Stimulated activated CD4-positive, alpha-beta T cell treated with anti-CD3 and anti-CD28 coated beads, TNF-alpha, amount 100 ng/mL, for 24 hours (primary cell): ENCODE results near the gene LILRB5.
"Not testable (repeated sequence)": the region's sequence is repeated elsewhere in the genome, so short reads cannot be mapped to it uniquely, and the experiment has no call there.

Source experiments
- DNase-seq, 3 experiments: peaks; one replicate each; pipeline ENCODE4 v3.0.0-alpha.2; 2020; ENCODE audit warnings: low read depth in 3 of 3

The LILRB5 gene

GRCh38 chr19:54257116-54257480 is at the start of gene LILRB5:
LILRB5 (minus strand) TSS chr19:54257273; CDS start chr19:54257193, 80 bp downstream.
- DNase-seq, result no peak

GRCh38 chr19:54305141-54305540 is 48.1 kb upstream of the LILRB5 start:
- no peak for DNase-seq

- DNase-seq, result no peak
These were observed 45.2 kb upstream of the LILRB5 start for GRCh38 chr19:54302257-54302656.

- DNase-seq, result no peak
These were observed 42.4 kb upstream of the LILRB5 start for GRCh38 chr19:54299515-54299914.

- no peak for DNase-seq
These were observed 42.0 kb upstream of the LILRB5 start for GRCh38 chr19:54299126-54299498.

- no peak for DNase-seq
These were observed 41.5 kb upstream of the LILRB5 start for GRCh38 chr19:54298357-54299125.

GRCh38 chr19:54297759-54298305 is 40.8 kb upstream of the LILRB5 start:
- DNase-seq, result no peak

GRCh38 chr19:54294539-54294938 is 37.5 kb upstream of the LILRB5 start:
- no peak for DNase-seq

GRCh38 chr19:54289160-54289559 is 32.1 kb upstream of the LILRB5 start:
- not testable (repeated sequence) for DNase-seq

- no peak for DNase-seq
These were observed 30.4 kb upstream of the LILRB5 start for GRCh38 chr19:54287456-54287855.

- not testable (repeated sequence) for DNase-seq
These were observed 29.2 kb upstream of the LILRB5 start for GRCh38 chr19:54286283-54286682.

- DNase-seq, result not testable (repeated sequence)
These were observed 28.5 kb upstream of the LILRB5 start for GRCh38 chr19:54285427-54286056.

GRCh38 chr19:54282686-54283470 is 25.8 kb upstream of the LILRB5 start:
- DNase-seq, result no peak

- DNase-seq, result not testable (repeated sequence)
These were observed 24.6 kb upstream of the LILRB5 start for GRCh38 chr19:54281729-54282075.

- no peak for DNase-seq
These were observed 24.1 kb upstream of the LILRB5 start, which contains the start of gene LILRB2 for GRCh38 chr19:54281007-54281728. LILRB2 (minus strand) TSS chr19:54281110; CDS start chr19:54280496, 614 bp downstream.

- not testable (repeated sequence) for DNase-seq
These were observed 23.4 kb upstream of the LILRB5 start for GRCh38 chr19:54280441-54280840.

- DNase-seq, result not testable (repeated sequence)
These were observed 23.0 kb upstream of the LILRB5 start for GRCh38 chr19:54280025-54280424.

- no peak for DNase-seq
These were observed 22.4 kb upstream of the LILRB5 start for GRCh38 chr19:54279406-54279962.

GRCh38 chr19:54278571-54279195 is 21.6 kb upstream of the LILRB5 start:
- not testable (repeated sequence) for DNase-seq

GRCh38 chr19:54278056-54278455 is 21.0 kb upstream of the LILRB5 start:
- not testable (repeated sequence) for DNase-seq
